IPS-18a (cell line): ENCODE results near the gene STXBP4.

Source experiments
- H3K27ac ChIP-seq: one replicate; pipeline ENCODE4 v1.5.1; 2013; ENCODE audit warnings: low read length
- H3K27me3 ChIP-seq: one replicate; pipeline ENCODE4 v1.6.1; 2013; ENCODE audit warnings: mild to moderate bottlenecking, low read length; ENCODE audit not compliant: control insufficient read depth, insufficient read depth
- H3K36me3 ChIP-seq: one replicate; pipeline ENCODE4 v1.6.1; 2013; ENCODE audit warnings: low read depth, low read length; ENCODE audit not compliant: control insufficient read depth
- H3K4me1 ChIP-seq: one replicate; pipeline ENCODE4 v1.6.1; 2013; ENCODE audit warnings: low read depth, low read length; ENCODE audit not compliant: control insufficient read depth
- H3K4me3 ChIP-seq: one replicate; pipeline ENCODE4 v1.5.1; 2013; ENCODE audit warnings: low read length
- H3K9ac ChIP-seq: one replicate; pipeline ENCODE4 v1.6.1; 2013; ENCODE audit warnings: mild to moderate bottlenecking, low read length, moderate library complexity
- H3K9me3 ChIP-seq: one replicate; pipeline ENCODE4 v1.6.1; 2013; ENCODE audit warnings: low read depth, low read length; ENCODE audit not compliant: control insufficient read depth

Gene STXBP4

DNA sequence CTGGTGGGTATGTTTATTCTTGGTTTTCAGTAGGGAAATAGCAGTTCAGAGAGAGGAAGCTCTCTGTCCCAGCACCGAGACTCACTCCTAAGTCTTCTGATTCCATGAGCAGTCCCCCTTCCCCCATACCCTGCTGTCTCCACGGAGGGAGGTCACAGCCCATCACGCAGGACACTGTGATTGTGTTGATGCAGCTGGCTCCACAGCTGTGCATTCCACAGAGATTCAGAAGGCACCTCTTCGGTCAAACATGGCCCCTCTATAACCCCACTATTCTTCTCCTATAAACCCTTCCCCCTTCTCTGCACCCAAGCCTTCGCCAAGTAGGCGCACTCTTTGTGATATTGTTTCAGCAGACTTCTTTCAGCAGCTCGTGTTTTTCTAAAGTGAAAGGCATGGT, 191.9 kb downstream of the STXBP4 start:
- Histone ChIP-seq H3K4me1 (no peaks in the 10 kb centered on the region), H3K27ac (no peak overlapping the region), H3K9ac (no peak overlapping the region), H3K27me3 (no peaks in the 10 kb centered on the region), H3K4me3 (no peak overlapping the region), H3K9me3 (no peaks in the 10 kb centered on the region), H3K36me3 (no peaks in the 10 kb centered on the region)

GRCh38 chr17:55161935-55162555, 193.5 kb downstream of the STXBP4 start:
- H3K4me3 ChIP-seq: no peak overlapping the region
- no peaks in the 10 kb centered on the region for H3K27me3 ChIP-seq
- H3K9ac ChIP-seq: no peak overlapping the region
- H3K9me3 ChIP-seq: no peaks in the 10 kb centered on the region
- H3K4me1 ChIP-seq: no peaks in the 10 kb centered on the region
- H3K36me3 ChIP-seq: no peaks in the 10 kb centered on the region
- no peak overlapping the region for H3K27ac ChIP-seq

DNA sequence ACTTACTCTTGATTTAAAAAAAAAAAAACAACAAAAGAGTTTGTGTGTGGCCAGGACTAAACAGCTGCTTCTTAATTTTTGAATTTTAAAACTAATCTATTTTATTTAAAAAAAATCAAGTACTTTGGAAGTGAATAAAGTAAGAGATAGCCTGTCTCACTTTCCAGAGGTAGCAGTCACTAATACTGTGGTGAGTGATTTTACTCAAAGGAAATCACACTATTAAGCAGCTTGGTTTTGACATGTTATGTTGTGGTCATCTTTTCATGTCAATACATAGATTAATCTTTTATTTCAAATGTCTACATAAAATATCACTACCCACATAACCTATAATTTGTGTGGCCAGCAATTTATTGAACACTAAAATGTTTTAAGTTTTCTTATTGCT, 194.0 kb downstream of the STXBP4 start:
- Histone ChIP-seq H3K36me3 (no peaks in the 10 kb centered on the region), H3K9ac (no peak overlapping the region), H3K4me3 (no peak overlapping the region), H3K27me3 (no peaks in the 10 kb centered on the region), H3K4me1 (no peaks in the 10 kb centered on the region), H3K9me3 (no peaks in the 10 kb centered on the region), H3K27ac (no peak overlapping the region)

DNA sequence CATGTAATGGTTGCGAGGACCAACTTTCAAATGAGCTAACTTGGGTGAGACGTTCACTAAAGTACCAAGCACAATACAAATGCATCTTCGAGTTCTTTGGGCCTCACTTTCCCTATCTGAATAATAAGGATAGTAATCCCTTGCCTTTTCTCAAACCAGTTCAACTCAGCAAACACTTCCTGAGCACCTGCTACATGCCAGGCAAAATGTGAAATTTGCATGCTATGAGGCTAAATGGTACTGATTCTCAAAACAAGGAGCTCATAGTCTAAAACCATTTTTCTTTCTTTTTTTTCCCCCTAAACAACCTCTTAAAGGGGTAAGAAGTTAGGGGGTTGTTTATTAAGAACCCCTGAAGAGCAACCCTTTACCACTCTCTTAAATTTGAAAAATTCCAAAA, 194.8 kb downstream of the STXBP4 start:
- H3K4me1 ChIP-seq: no peaks in the 10 kb centered on the region
- no peaks in the 10 kb centered on the region for H3K9me3 ChIP-seq
- H3K27ac ChIP-seq: no peak overlapping the region
- no peak overlapping the region for H3K9ac ChIP-seq
- H3K36me3 ChIP-seq: no peaks in the 10 kb centered on the region
- no peaks in the 10 kb centered on the region for H3K27me3 ChIP-seq
- H3K4me3 ChIP-seq: no peak overlapping the region

- no peaks in the 10 kb centered on the region for H3K4me1 ChIP-seq
- no peak overlapping the region for H3K4me3 ChIP-seq
- H3K9ac ChIP-seq: no peak overlapping the region
- H3K9me3 ChIP-seq: no peaks in the 10 kb centered on the region
- no peaks in the 10 kb centered on the region for H3K36me3 ChIP-seq
- no peak overlapping the region for H3K27ac ChIP-seq
- no peaks in the 10 kb centered on the region for H3K27me3 ChIP-seq
These were observed 197.9 kb downstream of the STXBP4 start for GRCh38 chr17:55166506-55166905.

GRCh38 chr17:55167024-55167725, 198.6 kb downstream of the STXBP4 start:
- H3K9me3 ChIP-seq: no peaks in the 10 kb centered on the region
- H3K27me3 ChIP-seq: no peaks in the 10 kb centered on the region
- no peak overlapping the region for H3K9ac ChIP-seq
- H3K36me3 ChIP-seq: no peaks in the 10 kb centered on the region
- H3K27ac ChIP-seq: no peak overlapping the region
- no peak overlapping the region for H3K4me3 ChIP-seq
- H3K4me1 ChIP-seq: no peaks in the 10 kb centered on the region

DNA sequence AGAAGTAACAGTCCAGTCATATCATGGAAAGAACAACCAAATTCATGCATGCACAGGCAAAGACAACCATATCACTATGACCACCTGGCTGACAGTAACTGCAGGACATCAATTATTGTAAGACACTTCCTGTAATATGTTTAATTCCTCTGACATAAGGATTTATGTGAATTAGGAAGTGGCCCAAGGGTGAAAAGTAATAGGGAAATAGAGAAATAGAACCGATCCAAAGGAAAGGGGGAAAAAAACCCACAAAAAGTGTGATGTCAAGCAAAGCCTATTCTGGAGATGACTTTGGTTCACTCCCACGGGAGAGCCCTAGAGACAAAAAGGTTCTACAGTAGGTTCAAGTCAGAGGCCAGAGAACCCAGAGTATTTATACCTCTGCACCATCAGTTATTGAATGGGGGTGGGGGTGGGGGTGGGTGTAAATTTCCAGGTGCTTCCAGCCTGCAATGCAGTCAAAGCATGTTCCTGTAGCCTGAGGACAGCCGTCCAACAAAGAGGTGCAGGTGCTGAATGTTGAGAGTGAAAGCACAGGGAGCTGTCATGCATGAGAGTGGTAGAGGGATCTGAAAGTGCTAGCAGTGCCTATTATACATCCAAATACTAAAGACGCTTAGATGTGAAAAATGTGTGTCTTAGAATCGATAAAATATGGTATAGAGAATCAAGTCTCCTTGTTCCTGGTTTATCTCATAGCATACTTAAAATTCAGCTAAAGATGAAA, 200.6 kb downstream of the STXBP4 start:
- no peak overlapping the region for H3K9ac ChIP-seq
- H3K4me1 ChIP-seq: no peaks in the 10 kb centered on the region
- no peaks in the 10 kb centered on the region for H3K36me3 ChIP-seq
- peaks cover 4% of the 10 kb centered on the region for H3K9me3 ChIP-seq
- H3K27me3 ChIP-seq: no peaks in the 10 kb centered on the region
- H3K4me3 ChIP-seq: no peak overlapping the region
- no peak overlapping the region for H3K27ac ChIP-seq

DNA sequence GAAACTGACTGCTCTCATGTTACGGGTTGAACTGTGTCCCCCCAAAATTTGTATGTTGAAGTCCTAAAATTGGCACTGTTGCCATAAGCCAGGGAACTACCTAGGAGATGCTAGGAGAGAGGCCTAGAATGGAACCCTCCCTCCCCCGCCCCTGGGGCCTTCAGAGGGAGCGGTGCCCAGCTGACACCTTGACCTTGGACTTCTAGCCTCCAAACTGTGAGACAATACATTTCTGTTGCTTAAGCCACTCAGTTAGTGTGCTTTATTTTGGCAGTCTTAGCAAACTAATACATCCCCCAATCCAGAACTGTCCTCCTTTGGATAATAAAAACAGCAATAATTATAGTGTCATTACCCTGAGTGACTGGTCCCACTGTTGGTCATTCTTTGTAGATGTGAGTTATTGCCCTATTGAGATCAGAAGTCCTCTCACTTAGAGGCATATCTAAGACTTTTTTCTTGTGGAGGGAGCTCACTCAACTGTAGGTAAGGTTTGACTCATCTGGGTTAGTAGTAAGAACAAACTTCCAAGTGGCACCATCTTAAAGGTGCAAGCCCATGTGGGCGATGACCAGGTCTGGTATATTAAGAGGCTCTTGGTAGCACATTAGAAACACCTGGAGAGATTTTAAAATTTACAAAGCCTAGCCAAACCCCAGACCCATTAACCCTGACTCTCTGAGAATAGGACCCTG, 203.2 kb downstream of the STXBP4 start:
- H3K9ac ChIP-seq: no peak overlapping the region
- H3K9me3 ChIP-seq: peaks cover 8% of the 10 kb centered on the region
- no peaks in the 10 kb centered on the region for H3K4me1 ChIP-seq
- H3K27ac ChIP-seq: no peak overlapping the region
- no peaks in the 10 kb centered on the region for H3K27me3 ChIP-seq
- no peak overlapping the region for H3K4me3 ChIP-seq
- no peaks in the 10 kb centered on the region for H3K36me3 ChIP-seq

- H3K27me3 ChIP-seq: no peaks in the 10 kb centered on the region
- H3K27ac ChIP-seq: no peak overlapping the region
- H3K9me3 ChIP-seq: peaks cover 8% of the 10 kb centered on the region
- no peaks in the 10 kb centered on the region for H3K36me3 ChIP-seq
- H3K9ac ChIP-seq: no peak overlapping the region
- no peak overlapping the region for H3K4me3 ChIP-seq
- H3K4me1 ChIP-seq: no peaks in the 10 kb centered on the region
These were observed 204.0 kb downstream of the STXBP4 start for GRCh38 chr17:55172612-55173011.

GRCh38 chr17:55174133-55174532, 205.6 kb downstream of the STXBP4 start:
- H3K4me1 ChIP-seq: no peaks in the 10 kb centered on the region
- no peak overlapping the region for H3K4me3 ChIP-seq
- H3K27ac ChIP-seq: no peak overlapping the region
- no peaks in the 10 kb centered on the region for H3K36me3 ChIP-seq
- peaks cover 8% of the 10 kb centered on the region for H3K9me3 ChIP-seq
- H3K27me3 ChIP-seq: no peaks in the 10 kb centered on the region
- H3K9ac ChIP-seq: no peak overlapping the region

DNA sequence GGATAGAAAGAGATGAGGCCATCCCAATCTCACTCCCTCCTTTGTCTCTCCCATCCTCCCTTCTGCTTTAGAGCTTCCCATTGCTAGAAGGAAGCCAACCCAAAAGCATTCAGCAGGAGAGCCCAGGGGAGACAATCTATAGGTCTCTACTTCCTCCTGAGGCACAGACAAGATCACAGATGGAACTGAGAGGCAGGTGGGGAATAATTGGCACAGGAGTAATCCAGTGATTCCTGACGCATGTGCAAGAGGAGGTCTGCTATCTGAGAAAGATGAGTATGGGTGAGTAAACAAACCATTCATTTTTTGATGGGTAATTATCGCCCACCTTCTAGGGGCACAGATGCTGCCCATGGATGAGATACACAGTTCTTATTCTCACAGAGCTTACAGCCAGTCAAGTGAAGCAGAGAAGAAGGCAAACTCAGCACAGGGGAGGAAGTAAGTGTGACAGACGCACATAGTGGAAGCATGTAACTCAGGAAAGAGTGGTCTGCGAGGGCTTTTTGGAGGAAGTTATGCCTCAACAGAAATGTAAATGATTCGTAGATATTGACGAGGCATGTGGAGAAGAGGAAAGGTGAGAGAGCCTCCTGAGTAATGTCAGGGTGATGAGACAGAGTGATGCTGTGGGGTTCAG, 207.3 kb downstream of the STXBP4 start:
- H3K27me3 ChIP-seq: no peaks in the 10 kb centered on the region
- H3K4me1 ChIP-seq: no peaks in the 10 kb centered on the region
- H3K4me3 ChIP-seq: no peak overlapping the region
- H3K9ac ChIP-seq: no peak overlapping the region
- no peak overlapping the region for H3K27ac ChIP-seq
- H3K9me3 ChIP-seq: peaks cover 8% of the 10 kb centered on the region
- no peaks in the 10 kb centered on the region for H3K36me3 ChIP-seq
